ENCODE measurements around the gene PMS1.

- TF ChIP-seq CTCF (optimal IDR thresholded peaks at IDR 0.05 in 1 of 3, IDR thresholded peaks at IDR 0.05 in 1 of 3, conservative IDR thresholded peaks at IDR 0.05 in 1 of 3; ENCODE audit: extremely low read depth in 1 of 3, insufficient read depth in 2 of 3, low read length in 3 of 3) (no peak), EZH2 (IDR thresholded peaks at IDR 0.05; ENCODE audit: low read length) (no peak)
These were observed 18.2 kb downstream of the PMS1 start for GRCh38 chr2:189802396-189802912.

Data from keratinocyte (primary cell).